B cell (primary cell): ENCODE measurements around the gene EFNA1. TPM values are rescaled to one million over a fixed set of nuclear protein-coding genes. Genes with fewer than 3 reads are reported as not detected.
"Not testable (repeated sequence)": the region's sequence is repeated elsewhere in the genome, so short reads cannot be mapped to it uniquely, and the experiment has no call there.

Source experiments
- ATAC-seq: fragments of 200-7000 bp; cut with Tn5 transposase; one replicate; pipeline ENCODE4 v1.10.0; 2021; ENCODE audit warnings: low read depth, mild to moderate bottlenecking, moderate number of reproducible peaks, moderate library complexity
- CTCF ChIA-PET: fragments of 350-600 bp; sonication (Branson Sonifier 250); formaldehyde crosslinking; loops from one replicate; lab custom pipeline; 2021; ENCODE audit warnings: antibody characterized with exemption, inconsistent platforms; lab: Charles Lee
- POLR2A ChIA-PET: fragments of 350-600 bp; sonication (Branson Sonifier 250); formaldehyde crosslinking; loops from one replicate; lab custom pipeline; 2021; ENCODE audit warnings: antibody characterized with exemption; lab: Charles Lee
- DNase-seq: peaks from one replicate; pipeline ENCODE4 v3.0.0; 2013
- H2AFZ ChIP-seq: 2 replicates; pipeline ENCODE4 v1.6.1; 2012; ENCODE audit warnings: mild to moderate bottlenecking, low read depth, low read length; ENCODE audit not compliant: insufficient read depth, poor library complexity, severe bottlenecking
- H3K27ac ChIP-seq, 2 donors: 1 replicate in 1 of 2; 2 replicates in 1 of 2; pipeline ENCODE4 v1.5.1; 2012 to 2013; ENCODE audit warnings: low read length in 2 of 2, mild to moderate bottlenecking in 2 of 2, moderate library complexity in 1 of 2
- H3K27me3 ChIP-seq, 4 experiments: fragments of 200-600 bp in 1 of 4; sonication (generic) in 1 of 4; replicated peaks in 1 of 4; 1 replicate in 2 of 4; 2 replicates in 2 of 4; pipeline versions ENCODE4 v1.6.1 to v1.7.0; 2013 to 2016; ENCODE audit warnings: low read length in 3 of 4, mild to moderate bottlenecking in 2 of 4, mixed read lengths in 1 of 4, moderate library complexity in 1 of 4; ENCODE audit not compliant: insufficient read depth in 4 of 4, control insufficient read depth in 3 of 4; ENCODE audit errors: control extremely low read depth in 1 of 4
- H3K36me3 ChIP-seq, 2 experiments: replicated peaks in 1 of 2; 1 replicate in 1 of 2; 2 replicates in 1 of 2; pipeline versions ENCODE4 v1.6.1 to v1.7.1; 2013; ENCODE audit warnings: low read length in 1 of 2; ENCODE audit not compliant: insufficient read depth in 2 of 2, control insufficient read depth in 1 of 2; ENCODE audit errors: control extremely low read depth in 1 of 2, extremely low read depth in 1 of 2
- H3K4me1 ChIP-seq, 2 donors: fragments of 200-600 bp in 1 of 2; sonication (generic) in 1 of 2; 1 replicate in 1 of 2; 2 replicates in 1 of 2; pipeline versions ENCODE4 v1.5.1 to v1.6.1; 2013 to 2017; ENCODE audit warnings: low read length in 2 of 2; ENCODE audit not compliant: control insufficient read depth in 2 of 2, insufficient read depth in 2 of 2
- H3K4me2 ChIP-seq: replicated peaks from 2 replicates; pipeline ENCODE3; 2012; ENCODE audit warnings: mild to moderate bottlenecking, low read depth, low read length; ENCODE audit not compliant: poor library complexity, severe bottlenecking
- H3K4me3 ChIP-seq, 5 experiments: fragments of 200-600 bp in 1 of 5; sonication (generic) in 1 of 5; 1 replicate in 3 of 5; 2 replicates in 2 of 5; pipeline versions ENCODE4 v1.5.1 to v1.7.0; 2011 to 2016; ENCODE audit warnings: low read length in 4 of 5, mild to moderate bottlenecking in 4 of 5, low read depth in 2 of 5, control low read depth in 1 of 5, moderate library complexity in 1 of 5; ENCODE audit not compliant: insufficient read depth in 1 of 5; ENCODE audit errors: control extremely low read depth in 1 of 5, extremely low read depth in 1 of 5
- H3K79me2 ChIP-seq: fragments of 200-600 bp; sonication (generic); one replicate; pipeline ENCODE4 v1.6.0; 2016; ENCODE audit warnings: low read length; ENCODE audit not compliant: control insufficient read depth, insufficient read depth
- H3K9ac ChIP-seq: fragments of 200-600 bp; sonication (generic); 2 replicates; pipeline ENCODE4 v1.6.1; 2017; ENCODE audit warnings: mild to moderate bottlenecking, low read length, moderate library complexity
- H3K9me3 ChIP-seq, 3 donors: one replicate each; pipeline versions ENCODE4 v1.6.1 to v1.7.1; 2013; ENCODE audit warnings: low read length in 2 of 3; ENCODE audit not compliant: control insufficient read depth in 2 of 3, insufficient read depth in 1 of 3; ENCODE audit errors: control extremely low read depth in 1 of 3
- H4K20me1 ChIP-seq: 2 replicates; pipeline ENCODE4 v1.6.0; 2012; ENCODE audit warnings: mild to moderate bottlenecking, low read length; ENCODE audit not compliant: insufficient read depth, control insufficient read depth, poor library complexity, severe bottlenecking
- H3K27ac Mint-ChIP-seq: one replicate; pipeline ENCODE4 v1.8.0; 2021; ENCODE audit warnings: mixed read lengths
- H3K27me3 Mint-ChIP-seq: one replicate; pipeline ENCODE4 v1.8.0; 2021; ENCODE audit warnings: mixed read lengths
- H3K4me1 Mint-ChIP-seq: one replicate; pipeline ENCODE4 v1.8.0; 2021; ENCODE audit warnings: mixed read lengths
- H3K4me3 Mint-ChIP-seq: one replicate; pipeline ENCODE4 v1.8.0; 2021; ENCODE audit warnings: mixed read lengths
- H3K9me3 Mint-ChIP-seq: one replicate; pipeline ENCODE4 v1.8.0; 2022; ENCODE audit warnings: mixed read lengths; ENCODE audit not compliant: insufficient read depth
- CTCF ChIP-seq: fragments of 200-600 bp; IDR thresholded peaks from one replicate; pipeline ENCODE4 v1.8.0; 2022; ENCODE audit warnings: antibody characterized with exemption, mild to moderate bottlenecking
- EZH2 ChIP-seq: IDR thresholded peaks from 2 replicates; pipeline ENCODE4 v1.6.1; 2012; ENCODE audit warnings: borderline replicate concordance, low read depth, mild to moderate bottlenecking, moderate library complexity, low read length; ENCODE audit not compliant: insufficient read depth, poor library complexity, severe bottlenecking
- WGBS: methylation state at CpG from one replicate; pipeline ENCODE4 v1.1.5; 2013; ENCODE audit warnings: missing lambda C conversion rate; ENCODE audit not compliant: insufficient coverage; 5-methylcytosine and 5-hydroxymethylcytosine counted together
- intact Hi-C: fragments of 100-400 bp; cut with micrococcal nuclease; formaldehyde crosslinking; loops from one replicate; pipeline ENCODE4 v1.10.0; 2022
- polyA plus RNA-seq: library from polyadenylated mRNA; depleted of rRNA; stranded (reverse); fragments of >200 nt; gene quantifications from 2 replicates; pipeline ENCODE4 v1.2.3, GENCODE V29; 2012
- total RNA-seq, 2 donors: library from RNA; stranded (reverse); fragments of 120-200 nt in 1 of 2; gene quantifications; 1 replicate in 1 of 2; 2 replicates in 1 of 2; pipeline versions ENCODE4 v1.2.3 to v1.2.4, GENCODE V29; 2013 to 2022

Gene EFNA1
- total and polyA plus RNA-seq, 2 donors (not counting 1 experiment from before 2014, with no cell fraction given) = 0.28 TPM; not detected in 1

GRCh38 chr1:155117610-155118009 is 10.1 kb upstream of the EFNA1 start:
- Mint-ChIP-seq H3K4me3 (no peak overlapping the region), H3K27ac (no peak overlapping the region), H3K9me3 (no peaks in the 10 kb centered on the region), H3K4me1 (no peaks in the 10 kb centered on the region), H3K27me3 (peaks cover 38% of the 10 kb centered on the region)
- TF ChIP-seq CTCF = no peak
- no peak for TF ChIP-seq EZH2
- Histone ChIP-seq H3K4me2 (no peak overlapping the region), H3K27me3 (peaks cover 0 to 5% (median 2%) of the 10 kb centered on the region in 4 experiments), H3K9me3 (no peaks in the 10 kb centered on the region), H2AFZ (no peak overlapping the region), H3K4me3 (no peak overlapping the region), H4K20me1 (no peaks in the 10 kb centered on the region), H3K36me3 (no peaks in the 10 kb centered on the region), H3K9ac (no peak overlapping the region), H3K79me2 (no peaks in the 10 kb centered on the region), H3K4me1 (no peaks in the 10 kb centered on the region), H3K27ac (no peak overlapping the region)
- intact Hi-C loops = no loop called here
- DNase-seq (no peak), ATAC-seq (no peak)
- CTCF ChIA-PET = interaction anchor here (0.5 to 1.5 kb wide), 2 partner anchors 26 to 50 kb away, joined by 3 to 5 read pairs; no protein-coding TSS in a partner anchor
- POLR2A ChIA-PET = no interaction called here
- 96% methylated on average over 3 of the region's 4 CpGs for WGBS

GRCh38 chr1:155118090-155118489 is 9.6 kb upstream of the EFNA1 start:
- DNase-seq, intact Hi-C loops, H3K4me1 Mint-ChIP-seq, H3K27ac ChIP-seq, H2AFZ ChIP-seq, H4K20me1 ChIP-seq, H3K27ac Mint-ChIP-seq, H3K9me3 ChIP-seq, H3K4me1 ChIP-seq, H3K4me3 Mint-ChIP-seq, H3K36me3 ChIP-seq, H3K9me3 Mint-ChIP-seq, ATAC-seq, H3K9ac ChIP-seq, H3K4me2 ChIP-seq, H3K79me2 ChIP-seq, POLR2A ChIA-PET, H3K4me3 ChIP-seq, H3K27me3 ChIP-seq: not testable (repeated sequence)
- CTCF ChIA-PET = interaction anchor here (0.5 to 1.5 kb wide), 2 partner anchors 26 to 49 kb away, joined by 3 to 5 read pairs; no protein-coding TSS in a partner anchor
- peaks cover 38% of the 10 kb centered on the region for H3K27me3 Mint-ChIP-seq
- 83% methylated on average over 1 of the region's 7 CpGs for WGBS
